H9 (cell line): ENCODE results near the gene VAPA. TPM values are rescaled to one million over a fixed set of nuclear protein-coding genes. Genes with fewer than 3 reads are reported as not detected.

ENCODE experiments used
- DNase-seq: peaks from one replicate; pipeline ENCODE4 v3.0.0-alpha.2; 2017
- H2AFZ ChIP-seq: one replicate; pipeline ENCODE4 v1.6.1; 2013; ENCODE audit warnings: mild to moderate bottlenecking, low read length, control low read depth, moderate library complexity
- H2AK5ac ChIP-seq: 2 replicates; pipeline ENCODE4 v1.6.1; 2013; ENCODE audit warnings: low read length, control low read depth, mixed read lengths; ENCODE audit not compliant: insufficient read length
- H2BK120ac ChIP-seq: one replicate; pipeline ENCODE4 v1.6.1; 2013; ENCODE audit warnings: low read depth, mild to moderate bottlenecking, low read length, control low read depth, inconsistent platforms; ENCODE audit not compliant: poor library complexity, severe bottlenecking
- H2BK12ac ChIP-seq: 2 replicates; pipeline ENCODE4 v1.6.1; 2013; ENCODE audit warnings: low read length, control low read depth, mixed read lengths, low read depth; ENCODE audit not compliant: insufficient read length
- H2BK15ac ChIP-seq: 2 replicates; pipeline ENCODE4 v1.6.1; 2013; ENCODE audit warnings: low read depth, low read length, control low read depth
- H2BK20ac ChIP-seq: one replicate; pipeline ENCODE4 v1.6.1; 2013; ENCODE audit warnings: low read depth, mild to moderate bottlenecking, low read length, control low read depth, inconsistent platforms; ENCODE audit not compliant: poor library complexity, severe bottlenecking
- H2BK5ac ChIP-seq: 2 replicates; pipeline ENCODE4 v1.6.1; 2013; ENCODE audit warnings: low read length, control low read depth, mixed read lengths; ENCODE audit not compliant: insufficient read length
- H3K14ac ChIP-seq: 2 replicates; pipeline ENCODE4 v1.6.1; 2013; ENCODE audit warnings: low read length, control low read depth; ENCODE audit not compliant: insufficient read depth
- H3K18ac ChIP-seq: 2 replicates; pipeline ENCODE4 v1.6.1; 2013; ENCODE audit warnings: low read depth, mild to moderate bottlenecking, mixed read lengths, low read length, control low read depth; ENCODE audit not compliant: insufficient read length
- H3K23ac ChIP-seq: 2 replicates; pipeline ENCODE4 v1.6.1; 2013; ENCODE audit warnings: low read length, control low read depth, mixed read lengths, low read depth; ENCODE audit not compliant: insufficient read length
- H3K23me2 ChIP-seq: 2 replicates; pipeline ENCODE4 v1.6.1; 2013; ENCODE audit warnings: low read depth, mild to moderate bottlenecking, mixed read lengths, low read length, control low read depth; ENCODE audit not compliant: insufficient read length, poor library complexity, severe bottlenecking
- H3K27ac ChIP-seq: 2 replicates; pipeline ENCODE4 v1.5.1; 2013; ENCODE audit warnings: low read length, control low read depth, mixed read lengths, low read depth; ENCODE audit not compliant: insufficient read length
- H3K27me3 ChIP-seq: 2 replicates; pipeline ENCODE4 v1.6.1; 2013; ENCODE audit warnings: low read length, control low read depth, inconsistent platforms; ENCODE audit not compliant: insufficient read depth
- H3K4ac ChIP-seq: 2 replicates; pipeline ENCODE4 v1.6.1; 2013; ENCODE audit warnings: low read depth, mild to moderate bottlenecking, control low read depth, inconsistent platforms, low read length, moderate library complexity
- H3K4me1 ChIP-seq: 2 replicates; pipeline ENCODE4 v1.6.1; 2013; ENCODE audit warnings: low read length, control low read depth, inconsistent platforms; ENCODE audit not compliant: insufficient read depth
- H3K4me2 ChIP-seq: 2 replicates; pipeline ENCODE4 v1.6.1; 2013; ENCODE audit warnings: low read length, control low read depth, mixed read lengths; ENCODE audit not compliant: insufficient read length, insufficient read depth
- H3K56ac ChIP-seq: 2 replicates; pipeline ENCODE4 v1.6.1; 2013; ENCODE audit warnings: low read depth, mild to moderate bottlenecking, mixed read lengths, low read length, control low read depth; ENCODE audit not compliant: insufficient read length
- H3K79me1 ChIP-seq: 2 replicates; pipeline ENCODE4 v1.6.1; 2013; ENCODE audit warnings: low read depth, mild to moderate bottlenecking, moderate library complexity, low read length, control low read depth, inconsistent platforms; ENCODE audit not compliant: insufficient read depth, poor library complexity, severe bottlenecking
- H3K79me2 ChIP-seq: 2 replicates; pipeline ENCODE4 v1.6.1; 2013; ENCODE audit warnings: low read length, control low read depth, inconsistent platforms; ENCODE audit not compliant: insufficient read depth
- H3K9ac ChIP-seq: 2 replicates; pipeline ENCODE4 v1.6.1; 2013; ENCODE audit warnings: low read length, control low read depth, mixed read lengths; ENCODE audit not compliant: insufficient read length; ENCODE audit errors: extremely low read depth
- H3K9me3 ChIP-seq: one replicate; pipeline ENCODE4 v1.6.1; 2013; ENCODE audit warnings: low read depth, low read length, inconsistent platforms; ENCODE audit not compliant: control insufficient read depth
- H3T11ph ChIP-seq: one replicate; pipeline ENCODE4 v1.6.1; 2013; ENCODE audit warnings: mild to moderate bottlenecking, low read length, control low read depth, inconsistent platforms
- H4K20me1 ChIP-seq: one replicate; pipeline ENCODE4 v1.6.1; 2013; ENCODE audit not compliant: control insufficient read depth, insufficient read length, insufficient read depth
- H4K5ac ChIP-seq: 2 replicates; pipeline ENCODE4 v1.6.1; 2013; ENCODE audit warnings: low read depth, mild to moderate bottlenecking, mixed read lengths, low read length, control low read depth; ENCODE audit not compliant: insufficient read length
- H4K8ac ChIP-seq: replicated peaks from 2 replicates; pipeline ENCODE4 v1.6.1; 2013; ENCODE audit warnings: low read length, control low read depth, mixed read lengths, low read depth; ENCODE audit not compliant: insufficient read length
- H4K91ac ChIP-seq: 2 replicates; pipeline ENCODE4 v1.6.1; 2013; ENCODE audit warnings: low read depth, mild to moderate bottlenecking, moderate library complexity, mixed read lengths, low read length, control low read depth; ENCODE audit not compliant: insufficient read length
- H3K27ac Mint-ChIP-seq, 3 experiments: 2 replicates in 2 of 3; 3 replicates in 1 of 3; pipeline ENCODE4 v1.8.0; 2020 to 2021; ENCODE audit warnings: mixed read lengths in 3 of 3, mild to moderate bottlenecking in 1 of 3, moderate library complexity in 1 of 3
- H3K27me3 Mint-ChIP-seq: 2 replicates; pipeline ENCODE4 v1.8.0; 2021; ENCODE audit warnings: low read depth, mild to moderate bottlenecking, moderate library complexity, mixed read lengths
- H3K36me3 Mint-ChIP-seq, 3 experiments: 2 replicates in 2 of 3; 3 replicates in 1 of 3; pipeline ENCODE4 v1.8.0; 2020 to 2021; ENCODE audit warnings: low read depth in 3 of 3, mixed read lengths in 3 of 3; ENCODE audit not compliant: insufficient read depth in 1 of 3
- H3K4me1 Mint-ChIP-seq, 2 experiments: 2 replicates each; pipeline ENCODE4 v1.8.0; 2020; ENCODE audit warnings: mixed read lengths in 2 of 2
- H3K4me3 Mint-ChIP-seq, 2 experiments: 2 replicates in 1 of 2; 3 replicates in 1 of 2; pipeline ENCODE4 v1.8.0; 2020 to 2021; ENCODE audit warnings: mild to moderate bottlenecking in 2 of 2, mixed read lengths in 2 of 2, moderate library complexity in 1 of 2
- H3K9me3 Mint-ChIP-seq, 2 experiments: 2 replicates in 1 of 2; 3 replicates in 1 of 2; pipeline ENCODE4 v1.8.0; 2020; ENCODE audit warnings: mild to moderate bottlenecking in 2 of 2, mixed read lengths in 2 of 2, moderate library complexity in 1 of 2
- WGBS: extraction: QIAGEN DNeasy Blood & Tissue Kit; methylation state at CpG from one replicate; pipeline ENCODE4 v1.1.7; 2013; ENCODE audit warnings: missing lambda C conversion rate, low lambda C conversion rate, mixed read lengths; ENCODE audit not compliant: insufficient read length; ENCODE audit errors: extremely low coverage; 5-methylcytosine and 5-hydroxymethylcytosine counted together
- total RNA-seq: library from RNA; stranded (reverse); gene quantifications from 2 replicates; pipeline ENCODE4 v1.2.1, GENCODE V29; 2021
- TF ChIP-seq, protein P1 (sequence below): fragments of 200-600 bp; sonication (generic); conservative IDR thresholded peaks from 3 replicates; pipeline ENCODE4 v1.8.0; 2021; ENCODE audit warnings: antibody characterized with exemption, mild to moderate bottlenecking

Gene VAPA
- total RNA-seq, 1 experiment from 2014 or later = 141 TPM

DNA sequence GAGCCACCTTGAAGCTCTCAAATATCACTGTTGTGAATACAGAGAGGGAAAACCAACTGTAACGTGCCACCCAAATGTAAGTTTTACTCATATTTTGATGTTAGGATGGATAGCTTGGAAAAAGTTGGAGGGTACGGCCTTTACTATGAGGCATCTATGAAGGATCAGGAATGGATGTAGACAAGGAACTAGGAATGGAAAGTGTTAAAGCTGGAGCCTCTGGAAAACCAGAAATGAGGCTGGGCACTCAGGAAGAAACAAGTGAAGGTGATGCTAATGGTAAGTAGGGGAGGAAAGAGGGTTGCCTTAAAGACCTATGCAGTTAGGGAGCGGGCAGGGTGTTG, 27.8 kb upstream of the VAPA start:
- no peak overlapping the region for H2BK12ac ChIP-seq
- no peaks in the 10 kb centered on the region; a peak in 1 of 7 replicates for H3K36me3 Mint-ChIP-seq
- no peak overlapping the region for H3T11ph ChIP-seq
- H3K27ac Mint-ChIP-seq = no peak overlapping the region
- H3K23ac ChIP-seq = no peak overlapping the region
- H2BK20ac ChIP-seq = no peak overlapping the region
- H4K91ac ChIP-seq = no peak overlapping the region
- no peaks in the 10 kb centered on the region for H3K27me3 ChIP-seq
- H3K79me1 ChIP-seq = no peaks in the 10 kb centered on the region
- H3K23me2 ChIP-seq = no peaks in the 10 kb centered on the region
- H3K9me3 Mint-ChIP-seq = no peaks in the 10 kb centered on the region; a peak in 1 of 5 replicates
- H3K4me1 Mint-ChIP-seq = 0 out of 4 replicates have a peak, but pooled peaks cover 0 to 2% of the 10 kb centered on the region in 2 experiments
- H3K9ac ChIP-seq = no peak overlapping the region
- H3K4ac ChIP-seq = no peak overlapping the region
- no peak overlapping the region for H3K18ac ChIP-seq
- TF ChIP-seq, protein P1, sequence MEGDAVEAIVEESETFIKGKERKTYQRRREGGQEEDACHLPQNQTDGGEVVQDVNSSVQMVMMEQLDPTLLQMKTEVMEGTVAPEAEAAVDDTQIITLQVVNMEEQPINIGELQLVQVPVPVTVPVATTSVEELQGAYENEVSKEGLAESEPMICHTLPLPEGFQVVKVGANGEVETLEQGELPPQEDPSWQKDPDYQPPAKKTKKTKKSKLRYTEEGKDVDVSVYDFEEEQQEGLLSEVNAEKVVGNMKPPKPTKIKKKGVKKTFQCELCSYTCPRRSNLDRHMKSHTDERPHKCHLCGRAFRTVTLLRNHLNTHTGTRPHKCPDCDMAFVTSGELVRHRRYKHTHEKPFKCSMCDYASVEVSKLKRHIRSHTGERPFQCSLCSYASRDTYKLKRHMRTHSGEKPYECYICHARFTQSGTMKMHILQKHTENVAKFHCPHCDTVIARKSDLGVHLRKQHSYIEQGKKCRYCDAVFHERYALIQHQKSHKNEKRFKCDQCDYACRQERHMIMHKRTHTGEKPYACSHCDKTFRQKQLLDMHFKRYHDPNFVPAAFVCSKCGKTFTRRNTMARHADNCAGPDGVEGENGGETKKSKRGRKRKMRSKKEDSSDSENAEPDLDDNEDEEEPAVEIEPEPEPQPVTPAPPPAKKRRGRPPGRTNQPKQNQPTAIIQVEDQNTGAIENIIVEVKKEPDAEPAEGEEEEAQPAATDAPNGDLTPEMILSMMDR = no peak
- no peaks in the 10 kb centered on the region for H4K20me1 ChIP-seq
- no peak overlapping the region for H3K4me2 ChIP-seq
- no peak overlapping the region for H4K5ac ChIP-seq
- DNase-seq = no peak
- no peak overlapping the region for H3K56ac ChIP-seq
- no peak overlapping the region for H2AK5ac ChIP-seq
- no peak overlapping the region for H3K27ac ChIP-seq
- no peak overlapping the region for H4K8ac ChIP-seq
- no peak overlapping the region for H3K14ac ChIP-seq
- no peaks in the 10 kb centered on the region for H3K9me3 ChIP-seq
- no peak overlapping the region for H3K4me3 Mint-ChIP-seq
- H3K4me1 ChIP-seq = no peaks in the 10 kb centered on the region
- H2AFZ ChIP-seq = no peak overlapping the region
- no CpG with 5 or more reads among the region's 3 CpGs for WGBS
- H2BK5ac ChIP-seq = no peak overlapping the region
- no peak overlapping the region for H2BK120ac ChIP-seq
- no peak overlapping the region for H2BK15ac ChIP-seq
- H3K79me2 ChIP-seq = no peaks in the 10 kb centered on the region
- no peaks in the 10 kb centered on the region for H3K27me3 Mint-ChIP-seq
